Kidney epithelial cell (primary cell): Measurements from ENCODE around the gene GAK. TPM values are rescaled to one million over a fixed set of nuclear protein-coding genes. Genes with fewer than 3 reads are reported as not detected.
"Not testable (repeated sequence)": the region's sequence is repeated elsewhere in the genome, so short reads cannot be mapped to it uniquely, and the experiment has no call there.

Experiments used
- DNase-seq: peaks from one replicate; pipeline ENCODE4 v3.0.0-alpha.2; 2010; ENCODE audit warnings: low read depth
- H3K27me3 ChIP-seq: 2 replicates; pipeline ENCODE4 v1.6.0; 2011; ENCODE audit warnings: low read length; ENCODE audit not compliant: control insufficient read depth, insufficient read depth
- H3K36me3 ChIP-seq: 2 replicates; pipeline ENCODE4 v1.5.1; 2011; ENCODE audit warnings: low read length; ENCODE audit not compliant: control insufficient read depth, insufficient read depth
- H3K4me3 ChIP-seq: 2 replicates; pipeline ENCODE4 v1.5.1; 2011; ENCODE audit warnings: low read depth, mild to moderate bottlenecking, control low read depth, low read length
- CTCF ChIP-seq: IDR thresholded peaks from 2 replicates; pipeline ENCODE4 v1.5.1; 2011; ENCODE audit warnings: mild to moderate bottlenecking, moderate library complexity, low read length, control low read depth, inconsistent platforms; ENCODE audit not compliant: insufficient read depth, poor library complexity, severe bottlenecking
- total RNA-seq: library from RNA; depleted of rRNA; stranded (reverse); fragments of >200 nt; gene quantifications from 2 replicates; pipeline ENCODE4 v1.2.3, GENCODE V29; 2015

GAK gene
- total RNA-seq, 1 donor from 2014 or later = 131 TPM

- no peak for DNase-seq
- no peak for TF ChIP-seq CTCF
- Histone ChIP-seq H3K36me3 (no peaks in the 10 kb centered on the region), H3K4me3 (no peak overlapping the region), H3K27me3 (peaks cover 26% of the 10 kb centered on the region)
Observed at GRCh38 chr4:946517-947471, 14.7 kb upstream of the GAK start.

GRCh38 chr4:946103-946450 lies 14.0 kb upstream of the GAK start:
- TF ChIP-seq CTCF = no peak
- no peak for DNase-seq
- Histone ChIP-seq H3K36me3 (no peaks in the 10 kb centered on the region), H3K27me3 (peaks cover 26% of the 10 kb centered on the region), H3K4me3 (no peak overlapping the region)

- Histone ChIP-seq H3K4me3 (no peak overlapping the region), H3K27me3 (peaks cover 26% of the 10 kb centered on the region), H3K36me3 (no peaks in the 10 kb centered on the region)
- DNase-seq = no peak
- TF ChIP-seq CTCF = no peak
Observed at GRCh38 chr4:945274-946102, 13.4 kb upstream of the GAK start.

- DNase-seq = not testable (repeated sequence)
Observed at GRCh38 chr4:939508-939907, 7.4 kb upstream of the GAK start.

GRCh38 chr4:932713-933070 lies 576 bp upstream of the GAK start:
- Histone ChIP-seq H3K27me3 (no peaks in the 10 kb centered on the region), H3K4me3 (peak overlapping the region; percentile 98), H3K36me3 (no peaks in the 10 kb centered on the region)
- no peak for DNase-seq
- TF ChIP-seq CTCF = peak; percentile 15

More at GRCh38 chr4:939508-939907, 7.4 kb upstream of the GAK start:
- not testable (repeated sequence) for H3K27me3 ChIP-seq, H3K36me3 ChIP-seq, H3K4me3 ChIP-seq

GRCh38 chr4:931194-931959 lies 739 bp downstream of the GAK start:
- DNase-seq = no peak
- Histone ChIP-seq H3K27me3 (no peaks in the 10 kb centered on the region), H3K4me3 (peak overlapping the region; percentile 98), H3K36me3 (no peaks in the 10 kb centered on the region)
- no peak for TF ChIP-seq CTCF
